Uterine smooth muscle cell (primary cell): ENCODE data around the gene DNAJB9. TPM values are rescaled to one million over a fixed set of nuclear protein-coding genes. Genes with fewer than 3 reads are reported as not detected.

Source experiments
- total RNA-seq: library from RNA; depleted of rRNA; stranded (reverse); fragments of >200 nt; gene quantifications from 2 replicates; pipeline ENCODE4 v1.2.3, GENCODE V29; 2014

The DNAJB9 gene
- 40.3 and 168 TPM in 2 replicates for total RNA-seq

DNA sequence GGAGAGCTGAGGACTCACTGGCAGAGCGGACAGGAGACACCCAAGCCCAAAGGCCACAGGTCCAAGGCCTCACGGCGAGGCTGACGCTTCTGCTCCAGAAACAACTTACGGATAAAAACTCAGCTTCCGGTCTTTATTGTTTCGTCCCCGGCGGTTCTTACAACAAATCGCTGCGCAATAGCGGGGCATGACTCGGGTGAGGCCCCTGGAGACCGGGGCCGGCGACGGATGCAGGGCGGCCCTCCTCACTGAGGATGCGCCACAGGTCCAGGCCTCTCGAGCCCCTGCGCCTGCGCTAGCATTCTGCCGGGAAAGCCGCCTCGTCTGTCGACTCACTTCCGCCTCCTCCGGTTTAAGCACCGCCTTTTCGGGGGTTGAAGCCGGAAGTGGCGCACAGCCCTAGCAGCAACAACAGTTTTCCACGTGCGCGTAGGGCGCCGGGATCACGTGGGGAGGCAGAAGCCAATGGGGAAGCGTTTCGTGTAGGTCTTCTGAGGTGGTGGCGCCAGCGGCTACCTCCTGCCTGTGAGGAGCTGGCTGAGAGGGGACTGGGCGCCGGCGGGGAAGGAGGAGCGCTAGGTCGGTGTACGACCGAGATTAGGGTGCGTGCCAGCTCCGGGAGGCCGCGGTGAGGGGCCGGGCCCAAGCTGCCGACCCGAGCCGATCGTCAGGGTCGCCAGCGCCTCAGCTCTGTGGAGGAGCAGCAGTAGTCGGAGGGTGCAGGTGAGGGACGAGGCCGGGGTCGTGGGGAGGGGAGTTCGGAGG lies at the start of gene DNAJB9, which contains the start of gene THAP5:
TSS of gene DNAJB9 (plus strand) at position 494 of the 765 bp plus-strand sequence. CDS start 1,853 bp downstream, outside the sequence.
TSS of gene THAP5 (minus strand) at position 326 of the 765 bp plus-strand sequence. CDS start at position 189, 137 bp downstream.

DNA sequence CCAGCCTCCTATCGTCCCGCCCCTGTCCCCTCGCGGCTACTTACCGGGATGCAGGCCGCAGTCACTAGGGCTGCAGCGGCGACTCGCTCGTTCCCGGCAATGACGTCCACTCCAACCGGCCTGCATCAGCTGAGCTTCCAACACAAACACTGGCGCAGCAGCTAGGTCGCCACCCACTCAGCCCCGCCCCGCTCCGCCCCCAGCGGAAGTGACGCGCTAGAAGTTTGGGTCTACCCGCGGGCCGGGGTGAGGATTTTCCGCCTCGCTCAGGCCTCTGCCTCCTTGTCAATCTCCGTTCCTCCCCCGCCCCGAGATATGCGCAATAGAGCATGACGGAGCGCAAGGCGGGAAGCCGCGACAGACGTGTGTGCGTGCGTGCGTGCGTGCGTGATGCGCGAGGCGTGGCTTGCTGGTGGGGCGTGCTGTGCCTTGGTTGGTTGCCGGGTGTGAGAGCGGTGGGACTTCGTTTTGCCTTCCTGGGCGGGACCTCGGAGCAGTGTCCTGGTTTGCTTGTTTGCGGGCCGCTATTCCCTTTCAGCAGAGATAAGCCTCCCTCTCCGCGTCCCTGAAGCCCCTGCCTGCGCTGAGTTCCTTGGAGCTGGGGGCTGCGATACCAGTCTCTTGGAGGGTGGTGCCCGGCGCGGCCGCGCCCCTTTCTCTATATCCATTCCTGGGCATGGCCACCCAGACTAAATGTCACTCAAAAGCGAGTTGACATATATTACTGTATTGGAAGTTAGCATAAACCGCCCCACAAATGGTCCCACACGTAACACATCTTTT lies 43.5 kb upstream of the DNAJB9 start, which contains the start of gene PNPLA8:
TSS of gene PNPLA8 (minus strand) at position 151 of the 783 bp plus-strand sequence. CDS start 10,644 bp downstream, outside the sequence.

Other genes starting within 250 kb of the DNAJB9 start
- gene NRCAM, start 113.4 kb upstream of the DNAJB9 start, total RNA-seq: 0.33 and 0.62 TPM in 2 replicates
- 41.9 and 44.7 TPM in 2 replicates for gene PNPLA8, start 43.7 kb upstream of the DNAJB9 start, total RNA-seq
- gene THAP5, start 168 bp upstream of the DNAJB9 start, total RNA-seq: 29.5 and 30.7 TPM in 2 replicates